Measurements from ENCODE around the gene CDC42BPB.

The CDC42BPB gene

GRCh38 chr14:102991376-102991775 is 66.0 kb downstream of the CDC42BPB start:
- no peak for DNase-seq

- DNase-seq: no peak
Measured at GRCh38 chr14:102988054-102988453, 69.3 kb downstream of the CDC42BPB start.

GRCh38 chr14:102986810-102987579 is 70.4 kb downstream of the CDC42BPB start:
- no peak for DNase-seq

- no peak for DNase-seq
Measured at GRCh38 chr14:102985665-102986064, 71.7 kb downstream of the CDC42BPB start.

GRCh38 chr14:102984336-102985102 is 72.8 kb downstream of the CDC42BPB start:
- DNase-seq: no peak

- no peak for DNase-seq
Measured at GRCh38 chr14:102983496-102983895, 73.9 kb downstream of the CDC42BPB start.

- DNase-seq: no peak
Measured at GRCh38 chr14:102982852-102983470, 74.4 kb downstream of the CDC42BPB start.

GRCh38 chr14:102980409-102980810 is 76.9 kb downstream of the CDC42BPB start:
- peak in 1 of 2 donors; percentile 45 for DNase-seq

- DNase-seq: no peak
Measured at GRCh38 chr14:102979406-102979805, 77.9 kb downstream of the CDC42BPB start.

GRCh38 chr14:102977475-102977874 is 79.9 kb downstream of the CDC42BPB start:
- DNase-seq: no peak

GRCh38 chr14:102975662-102976061 is 81.7 kb downstream of the CDC42BPB start:
- no peak for DNase-seq

- peak; percentile 31 to 53 for DNase-seq
Measured at GRCh38 chr14:102973706-102974285, 83.6 kb downstream of the CDC42BPB start.

GRCh38 chr14:102971836-102972606 is 85.3 kb downstream of the CDC42BPB start:
- no peak for DNase-seq

GRCh38 chr14:102971314-102971713 is 86.0 kb downstream of the CDC42BPB start:
- no peak for DNase-seq

- DNase-seq: no peak
Measured at GRCh38 chr14:102970496-102970895, 86.9 kb downstream of the CDC42BPB start.

- no peak for DNase-seq
Measured at GRCh38 chr14:102969901-102970300, 87.4 kb downstream of the CDC42BPB start.

GRCh38 chr14:102969060-102969791 is 88.1 kb downstream of the CDC42BPB start:
- no peak for DNase-seq

GRCh38 chr14:102968306-102968705 is 89.0 kb downstream of the CDC42BPB start:
- no peak for DNase-seq

GRCh38 chr14:102967506-102967795 is 89.9 kb downstream of the CDC42BPB start:
- no peak for DNase-seq

GRCh38 chr14:102966681-102967505 is 90.5 kb downstream of the CDC42BPB start:
- DNase-seq: no peak
